ENCODE results near the gene KCNQ2. TPM values are rescaled to one million over a fixed set of nuclear protein-coding genes. Genes with fewer than 3 reads are reported as not detected.

Gene KCNQ2
- total and polyA plus RNA-seq, 5 experiments from 2014 or later, result 0.30 to 0.49 TPM; not detected in 3

- ATAC-seq, result no peak
- POLR2A ChIA-PET, result no interaction called here
- H3K4me1 Mint-ChIP-seq, result peaks cover 0 to 7% (median 2%) of the 10 kb centered on the region in 4 donors
- DNase-seq, result no peak
- no peak overlapping the region for H3K4me3 Mint-ChIP-seq
- peaks cover 0 to 16% (median 4%) of the 10 kb centered on the region in 9 donors for H3K9me3 Mint-ChIP-seq
- peaks cover 8 to 36% (median 27%) of the 10 kb centered on the region in 5 donors for H3K27me3 Mint-ChIP-seq
- H3K36me3 Mint-ChIP-seq, result no peaks in the 10 kb centered on the region
- no peak overlapping the region for H3K27ac Mint-ChIP-seq
Measured at GRCh38 chr20:63513207-63513606, 40.8 kb upstream of the KCNQ2 start.

DNA sequence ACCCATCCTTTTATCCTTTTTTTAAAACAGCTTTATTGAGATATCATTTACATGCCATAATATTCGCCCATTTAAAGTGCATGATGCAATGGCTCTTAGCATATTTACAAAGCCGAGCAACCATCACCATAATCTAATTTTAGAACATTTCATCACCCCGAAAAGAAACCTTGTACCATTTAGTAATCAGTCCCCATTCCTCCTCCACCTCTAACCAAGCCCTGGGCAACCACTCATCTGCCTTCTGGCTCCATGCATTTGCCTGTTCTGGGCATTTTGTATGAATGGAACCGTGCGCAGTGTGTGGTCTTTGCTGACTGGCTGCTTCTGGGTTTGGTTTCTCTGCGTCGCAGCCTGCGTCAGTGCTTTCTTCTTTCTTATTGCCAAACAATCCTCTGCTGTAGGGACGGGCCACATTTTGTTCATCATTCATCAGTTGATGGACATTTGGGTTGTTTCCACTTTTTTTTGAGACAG is 36.7 kb upstream of the KCNQ2 start:
- no peak for DNase-seq
- Mint-ChIP-seq H3K27ac (no peak overlapping the region), H3K36me3 (peaks cover 0 to 9% (median 6%) of the 10 kb centered on the region in 3 donors), H3K4me3 (no peak overlapping the region), H3K27me3 (peaks cover 19 to 58% (median 34%) of the 10 kb centered on the region in 5 donors), H3K9me3 (peaks cover 0 to 29% (median 9%) of the 10 kb centered on the region in 9 donors), H3K4me1 (no peaks in the 10 kb centered on the region)
- no peak for ATAC-seq
- POLR2A ChIA-PET, result interaction anchor here (0.7 kb wide), 1 partner anchor 37 kb away, joined by 4 read pairs; no protein-coding TSS in a partner anchor

DNA sequence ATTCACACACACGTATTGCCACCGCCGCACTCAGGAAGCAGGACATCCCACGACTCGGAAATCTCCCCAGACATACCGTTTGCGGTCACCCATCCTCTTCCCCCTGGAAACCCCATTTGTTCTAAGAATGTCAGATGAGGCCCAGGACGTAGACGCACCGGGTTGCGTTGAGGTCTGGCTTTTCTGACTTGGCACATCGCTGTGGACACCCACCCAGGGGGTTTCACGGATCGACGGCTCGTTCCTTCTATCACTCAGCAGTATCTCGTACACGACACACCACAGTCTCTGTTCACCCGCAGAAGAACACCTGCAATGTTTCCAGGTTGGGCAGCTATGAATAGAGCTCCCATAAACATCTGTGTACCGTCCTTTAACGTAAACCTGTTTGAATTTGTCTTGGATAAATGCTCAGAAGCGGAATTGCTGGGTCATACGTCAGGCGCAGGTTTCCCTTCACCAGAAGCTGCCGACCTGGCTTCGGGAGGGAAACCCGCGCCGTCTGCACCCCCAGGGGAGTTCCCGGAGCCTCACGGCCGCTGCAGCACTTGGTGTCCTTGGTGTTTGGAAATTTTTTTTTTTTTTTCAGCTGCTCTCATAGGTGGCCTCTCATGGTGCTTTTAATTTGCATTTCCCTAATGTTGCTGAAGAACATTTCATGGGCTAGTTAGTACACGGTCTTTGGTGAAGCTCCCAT is 35.8 kb upstream of the KCNQ2 start:
- Mint-ChIP-seq H3K36me3 (peaks cover 0 to 11% (median 6%) of the 10 kb centered on the region in 3 donors), H3K4me1 (no peaks in the 10 kb centered on the region), H3K27me3 (peaks cover 19 to 58% (median 35%) of the 10 kb centered on the region in 5 donors)

DNA sequence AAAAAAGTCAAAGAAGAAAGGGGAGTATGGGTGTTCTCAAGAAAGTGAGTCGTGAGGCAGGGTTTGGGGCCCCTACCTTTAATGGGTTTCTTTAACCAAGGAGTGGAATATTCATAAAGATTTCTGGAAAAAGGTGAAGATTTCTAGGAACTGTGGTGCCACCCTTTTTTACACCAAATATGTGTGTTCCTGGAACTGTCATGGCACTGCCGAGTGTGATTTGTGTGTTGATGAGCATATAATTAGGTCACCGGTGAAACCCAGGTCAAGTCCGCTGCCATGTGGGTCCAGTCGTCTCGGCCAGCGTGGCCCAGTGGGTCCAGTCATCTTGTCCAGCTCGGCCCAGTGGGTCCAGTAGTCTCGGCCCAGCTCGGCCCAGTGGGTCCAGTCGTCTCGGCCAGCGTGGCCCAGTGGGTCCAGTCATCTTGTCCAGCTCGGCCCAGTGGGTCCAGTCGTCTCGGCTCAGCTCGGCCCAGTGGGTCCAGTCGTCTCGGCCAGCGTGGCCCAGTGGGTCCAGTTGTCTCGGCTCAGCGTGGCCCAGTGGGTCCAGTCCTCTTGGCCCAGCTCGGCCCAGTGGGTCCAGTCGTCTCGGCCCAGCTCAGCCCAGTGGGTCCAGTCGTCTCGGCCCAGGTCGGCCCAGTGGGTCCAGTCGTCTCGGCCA is 34.8 kb upstream of the KCNQ2 start:
- Mint-ChIP-seq H3K36me3 (peaks cover 0 to 11% (median 6%) of the 10 kb centered on the region in 3 donors), H3K9me3 (peaks cover 0 to 28% (median 9%) of the 10 kb centered on the region in 9 donors), H3K4me3 (no peak overlapping the region), H3K4me1 (no peaks in the 10 kb centered on the region), H3K27ac (no peak overlapping the region), H3K27me3 (peaks cover 19 to 54% (median 31%) of the 10 kb centered on the region in 5 donors)
- DNase-seq, result no peak
- POLR2A ChIA-PET, result no interaction called here
- no peak for ATAC-seq

More for the DNA sequence above, 35.8 kb upstream of the KCNQ2 start:
- DNase-seq (no peak), ATAC-seq (no peak)
- Mint-ChIP-seq H3K27ac (no peak overlapping the region), H3K9me3 (peaks cover 0 to 30% (median 9%) of the 10 kb centered on the region in 9 donors), H3K4me3 (no peak overlapping the region)
- POLR2A ChIA-PET, result interaction anchor here (0.7 kb wide), 2 partner anchors 38 to 309 kb away, joined by 4 read pairs; no protein-coding TSS in a partner anchor

- peaks cover 0 to 28% (median 9%) of the 10 kb centered on the region in 9 donors for H3K9me3 Mint-ChIP-seq
- peaks cover 0 to 11% (median 6%) of the 10 kb centered on the region in 3 donors for H3K36me3 Mint-ChIP-seq
- DNase-seq, result no peak
- H3K27me3 Mint-ChIP-seq, result peaks cover 18 to 53% (median 29%) of the 10 kb centered on the region in 5 donors
- no peak overlapping the region for H3K27ac Mint-ChIP-seq
- no peak overlapping the region for H3K4me3 Mint-ChIP-seq
- peaks cover 0 to 3% (median under 1%) of the 10 kb centered on the region in 4 donors for H3K4me1 Mint-ChIP-seq
- POLR2A ChIA-PET, result no interaction called here
- ATAC-seq, result no peak
Measured at GRCh38 chr20:63505723-63506122, 33.3 kb upstream of the KCNQ2 start.

DNA sequence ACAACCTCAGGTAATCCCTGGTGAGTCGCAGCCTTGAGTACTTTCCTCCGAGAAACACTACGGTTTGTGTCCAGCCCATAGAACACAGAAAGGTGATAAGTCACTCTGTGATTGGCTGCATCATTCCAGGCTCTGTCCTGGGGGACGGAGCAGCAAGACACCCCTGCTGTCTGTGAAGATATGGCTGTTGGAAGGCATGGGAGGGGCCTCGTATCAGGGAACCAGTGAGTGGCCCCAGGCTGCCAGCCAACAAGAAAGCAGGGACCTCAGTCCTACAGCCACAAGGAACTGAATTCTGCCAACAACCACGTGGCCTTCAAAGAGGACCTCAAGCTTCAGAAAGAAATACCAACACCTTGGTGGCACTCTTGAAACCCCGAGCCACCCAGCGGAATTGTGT is 32.8 kb upstream of the KCNQ2 start:
- Mint-ChIP-seq H3K4me3 (no peak overlapping the region), H3K4me1 (peaks cover 0 to 3% (median under 1%) of the 10 kb centered on the region in 4 donors), H3K27ac (no peak overlapping the region), H3K9me3 (peaks cover 0 to 28% (median 9%) of the 10 kb centered on the region in 9 donors), H3K27me3 (peaks cover 18 to 50% (median 26%) of the 10 kb centered on the region in 5 donors), H3K36me3 (peaks cover 0 to 11% (median 6%) of the 10 kb centered on the region in 3 donors)
- POLR2A ChIA-PET, result no interaction called here
- DNase-seq, result no peak
- no peak for ATAC-seq

DNA sequence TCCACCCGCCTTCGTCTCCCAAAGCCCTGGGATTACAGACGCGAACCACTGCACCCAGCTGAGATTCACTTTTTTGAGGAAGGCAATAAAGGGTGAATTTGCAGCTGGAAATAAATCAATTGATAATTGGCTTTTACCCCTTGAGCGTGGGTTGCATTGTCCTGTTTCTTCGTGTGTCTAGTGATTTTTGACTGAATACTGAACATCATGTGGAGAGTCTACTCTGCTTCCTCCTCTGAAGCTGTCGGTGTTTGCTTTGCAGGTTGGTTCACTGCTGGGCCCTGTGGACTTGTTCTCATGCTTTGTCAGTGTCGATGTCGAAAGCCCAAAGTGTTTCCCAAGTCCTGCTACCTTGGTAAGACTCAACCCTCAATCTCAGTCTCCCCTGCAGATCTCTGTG is 32.2 kb upstream of the KCNQ2 start:
- Mint-ChIP-seq H3K9me3 (peaks cover 0 to 28% (median 9%) of the 10 kb centered on the region in 9 donors), H3K36me3 (peaks cover 0 to 11% (median 6%) of the 10 kb centered on the region in 3 donors), H3K27me3 (peaks cover 16 to 43% (median 24%) of the 10 kb centered on the region in 5 donors), H3K4me1 (peaks cover 0 to 3% (median under 1%) of the 10 kb centered on the region in 4 donors), H3K27ac (no peak overlapping the region), H3K4me3 (no peak overlapping the region)
- POLR2A ChIA-PET, result no interaction called here
- DNase-seq (no peak), ATAC-seq (no peak)

GRCh38 chr20:63503524-63503923 is 31.1 kb upstream of the KCNQ2 start:
- Mint-ChIP-seq H3K4me1 (peaks cover 0 to 3% (median under 1%) of the 10 kb centered on the region in 4 donors), H3K27me3 (peaks cover 12 to 36% (median 17%) of the 10 kb centered on the region in 5 donors)
- POLR2A ChIA-PET, result no interaction called here

GRCh38 chr20:63502671-63503172 is 30.3 kb upstream of the KCNQ2 start:
- H3K27me3 Mint-ChIP-seq, result peaks cover 7 to 33% (median 10%) of the 10 kb centered on the region in 5 donors
- POLR2A ChIA-PET, result interaction anchor here (0.7 kb wide), 1 partner anchor 64 kb away, joined by 4 read pairs; no protein-coding TSS in a partner anchor
- peaks cover 0 to 3% (median under 1%) of the 10 kb centered on the region in 4 donors for H3K4me1 Mint-ChIP-seq

More at GRCh38 chr20:63503524-63503923, 31.1 kb upstream of the KCNQ2 start:
- DNase-seq (no peak), ATAC-seq (no peak)
- Mint-ChIP-seq H3K4me3 (no peak overlapping the region), H3K27ac (no peak overlapping the region), H3K36me3 (peaks cover 0 to 11% (median 6%) of the 10 kb centered on the region in 3 donors), H3K9me3 (peaks cover 0 to 28% (median 9%) of the 10 kb centered on the region in 9 donors)

GRCh38 chr20:63501818-63502670 is 29.6 kb upstream of the KCNQ2 start:
- Mint-ChIP-seq H3K9me3 (peaks cover 0 to 25% (median 9%) of the 10 kb centered on the region in 9 donors), H3K27ac (no peak overlapping the region), H3K36me3 (peaks cover 0 to 11% (median 6%) of the 10 kb centered on the region in 3 donors), H3K4me1 (peaks cover 0 to 3% (median under 1%) of the 10 kb centered on the region in 4 donors), H3K27me3 (peaks cover 8 to 34% (median 8%) of the 10 kb centered on the region in 5 donors), H3K4me3 (no peak overlapping the region)
- no peak for DNase-seq
- POLR2A ChIA-PET, result no interaction called here
- ATAC-seq, result no peak

More at GRCh38 chr20:63502671-63503172, 30.3 kb upstream of the KCNQ2 start:
- Mint-ChIP-seq H3K9me3 (peaks cover 0 to 25% (median 9%) of the 10 kb centered on the region in 9 donors), H3K36me3 (peaks cover 0 to 11% (median 6%) of the 10 kb centered on the region in 3 donors), H3K27ac (no peak overlapping the region), H3K4me3 (no peak overlapping the region)
- DNase-seq (no peak), ATAC-seq (no peak)

- H3K9me3 Mint-ChIP-seq, result peaks cover 0 to 21% (median 9%) of the 10 kb centered on the region in 9 donors
- peaks cover 6 to 32% (median 8%) of the 10 kb centered on the region in 5 donors for H3K27me3 Mint-ChIP-seq
- H3K27ac Mint-ChIP-seq, result no peak overlapping the region
- peaks cover 0 to 11% (median 6%) of the 10 kb centered on the region in 3 donors for H3K36me3 Mint-ChIP-seq
- DNase-seq (no peak), ATAC-seq (no peak)
- peaks cover 0 to 5% (median 2%) of the 10 kb centered on the region in 4 donors for H3K4me1 Mint-ChIP-seq
- H3K4me3 Mint-ChIP-seq, result peak overlapping the region in 7 of 10 donors; percentile 14 to 75 (median 43)
- POLR2A ChIA-PET, result no interaction called here
Measured at GRCh38 chr20:63500902-63501817, 28.7 kb upstream of the KCNQ2 start.

Measured in naive thymus-derived CD8-positive, alpha-beta T cell (primary cell).